Measurements from ENCODE around the gene PPT2. TPM values are rescaled to one million over a fixed set of nuclear protein-coding genes. Genes with fewer than 3 reads are reported as not detected.

PPT2 gene
- total RNA-seq, 2 donors from 2014 or later, result 18.4 to 21.0 TPM

GRCh38 chr6:32167154-32167760 is 13.3 kb downstream of the PPT2 start:
- H3K4me1 ChIP-seq, result no peaks in the 10 kb centered on the region
- no peaks in the 10 kb centered on the region for H3K9me3 ChIP-seq
- intact Hi-C loops (cut with DNase I), result no loop called here
- peaks cover 7% of the 10 kb centered on the region for H3K36me3 ChIP-seq
- no peaks in the 10 kb centered on the region for H3K27me3 ChIP-seq
- DNase-seq, result no peak
- H3K4me3 ChIP-seq, result no peak overlapping the region
- H3K27ac ChIP-seq, result no peak overlapping the region
- no peak overlapping the region for H3K9ac ChIP-seq (ENCODE audit: low read depth in 2 of 2, low read length in 2 of 2)
- no peak for TF ChIP-seq CTCF (IDR thresholded peaks at IDR 0.05)

DNA sequence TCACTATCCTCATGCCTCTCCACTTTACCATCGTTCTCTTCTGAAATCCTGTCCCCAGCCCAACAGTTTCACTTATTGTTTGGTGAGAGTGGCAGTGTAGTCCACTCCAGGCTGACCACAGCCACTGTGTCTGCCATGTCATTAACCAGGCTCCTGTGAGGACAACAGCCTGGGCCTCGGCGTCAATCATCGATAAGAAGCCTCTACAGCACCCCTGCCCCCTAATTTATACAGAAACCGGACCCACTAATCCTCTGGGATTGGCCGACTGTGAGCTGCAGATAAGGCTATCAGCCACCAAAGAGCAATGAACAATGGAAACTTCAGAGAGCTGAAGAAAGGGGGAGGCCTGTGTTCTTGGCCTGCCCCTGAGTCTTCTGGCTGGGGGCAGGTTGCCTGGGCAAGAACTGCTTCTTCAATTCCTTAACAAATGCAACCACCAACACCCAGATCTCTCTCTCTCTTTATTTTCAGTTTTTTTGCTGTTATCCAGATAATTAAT is 13.9 kb downstream of the PPT2 start:
- H3K27ac ChIP-seq, result no peak overlapping the region
- H3K36me3 ChIP-seq, result peaks cover 7% of the 10 kb centered on the region
- intact Hi-C loops (cut with DNase I), result no loop called here
- H3K4me3 ChIP-seq, result no peak overlapping the region
- TF ChIP-seq CTCF (IDR thresholded peaks at IDR 0.05), result no peak
- no peaks in the 10 kb centered on the region for H3K9me3 ChIP-seq
- H3K4me1 ChIP-seq, result peaks cover 2% of the 10 kb centered on the region
- no peak overlapping the region for H3K9ac ChIP-seq (ENCODE audit: low read depth in 2 of 2, low read length in 2 of 2)
- no peak for DNase-seq
- H3K27me3 ChIP-seq, result no peaks in the 10 kb centered on the region

DNA sequence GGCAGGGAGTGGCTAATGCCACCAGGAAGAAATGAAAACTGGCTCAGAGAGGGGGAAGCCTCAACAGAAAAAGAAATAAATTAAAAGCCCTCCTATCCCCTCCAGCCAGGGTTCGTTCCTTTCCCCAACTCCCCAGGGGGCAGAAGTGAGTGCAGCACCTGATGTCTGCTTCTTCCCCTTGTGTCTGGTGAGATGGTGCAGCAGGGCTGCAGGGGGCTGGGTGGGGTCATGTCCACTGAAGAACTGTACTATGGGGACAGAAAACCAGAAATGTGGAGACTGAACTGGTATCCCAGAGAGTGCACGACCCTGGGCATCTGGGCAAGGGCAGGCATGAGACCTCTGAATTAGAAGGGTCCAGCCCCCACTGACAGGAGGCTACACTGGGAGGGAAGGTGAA is 14.4 kb downstream of the PPT2 start:
- no peak for DNase-seq
- peaks cover 3% of the 10 kb centered on the region for H3K4me1 ChIP-seq

GRCh38 chr6:32168807-32169591 is 15.1 kb downstream of the PPT2 start:
- Histone ChIP-seq H3K9ac (ENCODE audit: low read depth in 2 of 2, low read length in 2 of 2) (no peak overlapping the region), H3K9me3 (no peaks in the 10 kb centered on the region), H3K27ac (no peak overlapping the region), H3K4me3 (no peak overlapping the region), H3K36me3 (peaks cover 7% of the 10 kb centered on the region), H3K27me3 (no peaks in the 10 kb centered on the region), H3K4me1 (peaks cover 3% of the 10 kb centered on the region)
- intact Hi-C loops (cut with DNase I), result no loop called here
- DNase-seq, result no peak
- no peak for TF ChIP-seq CTCF (IDR thresholded peaks at IDR 0.05)

More for the DNA sequence above, 14.4 kb downstream of the PPT2 start:
- Histone ChIP-seq H3K27ac (no peak overlapping the region), H3K4me3 (no peak overlapping the region), H3K9ac (ENCODE audit: low read depth in 2 of 2, low read length in 2 of 2) (no peak overlapping the region), H3K27me3 (no peaks in the 10 kb centered on the region), H3K36me3 (peaks cover 7% of the 10 kb centered on the region), H3K9me3 (no peaks in the 10 kb centered on the region)
- intact Hi-C loops (cut with DNase I), result no loop called here
- TF ChIP-seq CTCF (IDR thresholded peaks at IDR 0.05), result no peak

DNA sequence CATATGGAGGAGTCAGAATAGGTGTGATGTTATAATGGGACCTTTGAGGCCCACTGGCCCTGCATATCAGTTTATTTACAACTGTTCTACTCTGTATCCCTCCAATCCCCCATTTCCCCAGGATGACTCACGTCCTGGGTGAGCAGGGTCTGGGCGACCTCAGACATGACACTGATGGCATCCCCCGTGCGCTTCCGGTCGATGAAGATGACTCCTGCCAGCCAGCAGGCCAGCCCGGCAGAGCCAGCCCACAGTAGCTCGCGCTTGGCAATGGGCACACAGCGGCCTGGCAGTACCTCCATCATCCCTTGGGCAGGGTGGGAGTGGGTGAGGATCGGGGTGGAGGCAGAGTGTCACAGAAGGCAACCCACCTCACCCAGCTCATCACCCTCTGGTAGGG is 16.4 kb downstream of the PPT2 start:
- intact Hi-C loops (cut with DNase I), result no loop called here
- Histone ChIP-seq H3K27ac (no peak overlapping the region), H3K4me1 (peaks cover 10% of the 10 kb centered on the region), H3K36me3 (peaks cover 7% of the 10 kb centered on the region), H3K9ac (ENCODE audit: low read depth in 2 of 2, low read length in 2 of 2) (no peak overlapping the region), H3K9me3 (no peaks in the 10 kb centered on the region), H3K27me3 (no peaks in the 10 kb centered on the region), H3K4me3 (no peak overlapping the region)
- no peak for TF ChIP-seq CTCF (IDR thresholded peaks at IDR 0.05)
- no peak for DNase-seq

All from colonic mucosa (tissue), 4 donors.